Measurements from ENCODE around the gene ARHGEF28.

GRCh38 chr5:73607228-73607627 is 18.8 kb upstream of the ARHGEF28 start:
- no peak for TF ChIP-seq POLR2A (IDR thresholded peaks at IDR 0.05)
- no peak for TF ChIP-seq EP300 (IDR thresholded peaks at IDR 0.05; ENCODE audit: low read depth)
- no peak for TF ChIP-seq CTCF (IDR thresholded peaks at IDR 0.05)
- no peak for TF ChIP-seq POLR2AphosphoS5 (IDR thresholded peaks at IDR 0.05)
